ENCODE measurements around the gene SYNGR4. TPM values are rescaled to one million over a fixed set of nuclear protein-coding genes. Genes with fewer than 3 reads are reported as not detected.
A peak's percentile ranks its signal among the peaks of the same experiment; 100 is the strongest.

The SYNGR4 gene
- total RNA-seq, 4 donors from 2014 or later: not detected

DNA sequence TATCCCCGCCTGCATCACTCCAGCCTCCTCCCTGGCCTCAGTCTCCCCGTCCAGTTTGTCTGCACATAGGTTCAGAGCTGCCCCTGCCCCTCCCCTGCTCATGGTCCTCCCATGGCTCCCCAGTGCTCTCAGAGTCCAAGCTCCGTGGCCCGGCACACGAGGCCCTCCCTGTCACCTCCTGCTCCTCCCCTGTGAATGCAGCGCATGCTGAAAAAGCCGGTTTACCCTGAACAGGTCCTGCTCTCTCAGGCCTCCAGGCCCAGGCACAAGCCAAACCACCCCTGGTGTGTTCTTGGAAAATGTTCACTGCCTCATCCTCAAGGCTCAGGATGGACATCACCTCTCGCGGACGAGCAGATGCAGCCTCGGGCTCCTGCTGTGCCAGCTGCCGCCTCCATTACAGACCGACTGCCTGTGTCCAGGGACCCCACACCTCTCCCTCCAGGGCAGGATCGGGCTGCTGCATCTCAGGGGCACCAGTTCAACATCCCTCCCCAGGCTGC, 25.9 kb upstream of the SYNGR4 start:
- TF ChIP-seq, protein P1, sequence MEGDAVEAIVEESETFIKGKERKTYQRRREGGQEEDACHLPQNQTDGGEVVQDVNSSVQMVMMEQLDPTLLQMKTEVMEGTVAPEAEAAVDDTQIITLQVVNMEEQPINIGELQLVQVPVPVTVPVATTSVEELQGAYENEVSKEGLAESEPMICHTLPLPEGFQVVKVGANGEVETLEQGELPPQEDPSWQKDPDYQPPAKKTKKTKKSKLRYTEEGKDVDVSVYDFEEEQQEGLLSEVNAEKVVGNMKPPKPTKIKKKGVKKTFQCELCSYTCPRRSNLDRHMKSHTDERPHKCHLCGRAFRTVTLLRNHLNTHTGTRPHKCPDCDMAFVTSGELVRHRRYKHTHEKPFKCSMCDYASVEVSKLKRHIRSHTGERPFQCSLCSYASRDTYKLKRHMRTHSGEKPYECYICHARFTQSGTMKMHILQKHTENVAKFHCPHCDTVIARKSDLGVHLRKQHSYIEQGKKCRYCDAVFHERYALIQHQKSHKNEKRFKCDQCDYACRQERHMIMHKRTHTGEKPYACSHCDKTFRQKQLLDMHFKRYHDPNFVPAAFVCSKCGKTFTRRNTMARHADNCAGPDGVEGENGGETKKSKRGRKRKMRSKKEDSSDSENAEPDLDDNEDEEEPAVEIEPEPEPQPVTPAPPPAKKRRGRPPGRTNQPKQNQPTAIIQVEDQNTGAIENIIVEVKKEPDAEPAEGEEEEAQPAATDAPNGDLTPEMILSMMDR (IDR thresholded peaks at IDR 0.05): no peak
- TF ChIP-seq POLR2A (IDR thresholded peaks at IDR 0.05): no peak
- intact Hi-C loops (cut with DNase I): no loop called here
- Histone ChIP-seq H3K4me1 (peaks cover 0 to 27% (median 7%) of the 10 kb centered on the region in 3 donors), H3K27ac (no peak overlapping the region), H3K27me3 (no peaks in the 10 kb centered on the region), H3K9me3 (no peaks in the 10 kb centered on the region), H3K36me3 (peaks cover 0 to 11% (median 0%) of the 10 kb centered on the region in 3 donors), H3K4me3 (no peak overlapping the region)
- DNase-seq: no peak
- WGBS, 2 donors: 92 to 100% methylated on average over 6 to 13 of the region's 14 CpGs

DNA sequence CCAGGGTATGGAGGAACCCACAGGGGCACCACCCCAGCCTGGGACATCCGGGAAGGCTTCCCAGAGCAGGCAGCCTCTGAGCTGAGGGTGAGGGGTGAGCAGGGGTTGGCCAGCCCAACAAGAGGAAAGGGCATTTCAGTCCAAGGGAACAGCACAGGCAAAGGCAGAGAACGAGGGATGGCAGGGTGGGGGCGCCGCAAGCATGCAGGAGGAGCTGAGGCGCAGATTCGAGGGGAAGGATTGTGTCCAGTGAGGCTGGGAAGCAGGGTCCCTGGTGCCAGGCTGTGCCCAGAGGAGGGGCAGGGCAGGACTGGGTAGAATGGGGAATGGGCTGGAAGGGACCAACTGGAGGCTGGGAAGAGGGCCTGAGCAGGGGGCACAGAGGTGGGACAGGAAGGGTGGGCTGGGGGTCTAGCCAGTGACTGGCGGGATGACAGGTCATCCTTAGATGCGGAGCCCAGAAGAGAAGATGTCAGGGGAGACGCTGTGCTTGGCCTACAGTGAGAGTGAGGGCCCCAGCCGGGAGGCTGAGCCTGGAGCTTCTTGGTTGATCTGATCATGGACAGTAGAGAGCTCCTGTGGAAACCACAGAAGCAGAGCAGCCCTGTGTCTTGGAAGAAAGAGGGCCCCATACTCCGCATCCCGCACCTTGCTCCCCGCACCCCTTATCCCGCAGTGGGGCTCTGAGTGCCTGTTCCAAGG, 25.2 kb upstream of the SYNGR4 start:
- DNase-seq: no peak
- WGBS, 2 donors: 90 to 93% methylated on average over 12 to 13 of the region's 14 CpGs
- intact Hi-C loops (cut with DNase I): no loop called here

DNA sequence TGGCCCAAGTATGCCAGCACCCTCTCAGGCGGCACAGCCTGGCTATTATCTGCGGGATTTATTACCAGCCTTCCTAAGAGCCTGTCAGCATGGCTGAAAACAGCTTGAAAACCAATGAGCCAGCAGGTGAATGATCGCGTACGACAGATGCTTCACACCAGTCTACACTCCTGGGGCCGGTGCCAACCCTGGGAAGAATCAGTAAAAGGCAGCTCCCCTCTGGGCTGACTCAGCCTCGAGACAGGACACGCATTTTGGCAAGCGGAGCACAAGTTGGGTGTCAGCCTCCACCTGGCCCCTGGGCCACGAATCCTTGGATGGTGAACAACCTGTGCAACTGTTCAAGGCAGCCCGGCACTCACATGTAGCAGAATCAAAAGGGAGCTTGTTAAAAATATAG, 23.2 kb upstream of the SYNGR4 start:
- no peaks in the 10 kb centered on the region for H3K27me3 ChIP-seq
- H3K4me3 ChIP-seq: no peak overlapping the region
- 44 to 66% methylated on average over 5 to 7 of the region's 11 CpGs for WGBS, 2 donors
- H3K9me3 ChIP-seq: no peaks in the 10 kb centered on the region
- H3K27ac ChIP-seq: peak overlapping the region in 1 of 4 donors; percentile 52
- H3K4me1 ChIP-seq: peaks cover 0 to 13% (median 0%) of the 10 kb centered on the region in 3 donors
- TF ChIP-seq, protein P1 (IDR thresholded peaks at IDR 0.05): no peak
- TF ChIP-seq POLR2A (IDR thresholded peaks at IDR 0.05): no peak
- H3K36me3 ChIP-seq: peaks cover 0 to 11% (median 0%) of the 10 kb centered on the region in 3 donors
- intact Hi-C loops (cut with DNase I): no loop called here
- no peak for DNase-seq

More for the DNA sequence above, 25.2 kb upstream of the SYNGR4 start:
- TF ChIP-seq POLR2A (IDR thresholded peaks at IDR 0.05): no peak
- TF ChIP-seq, protein P1 (IDR thresholded peaks at IDR 0.05): no peak
- Histone ChIP-seq H3K36me3 (peaks cover 0 to 11% (median 0%) of the 10 kb centered on the region in 3 donors), H3K9me3 (no peaks in the 10 kb centered on the region), H3K27ac (no peak overlapping the region), H3K4me3 (no peak overlapping the region), H3K4me1 (peaks cover 0 to 21% (median 4%) of the 10 kb centered on the region in 3 donors), H3K27me3 (no peaks in the 10 kb centered on the region)

DNA sequence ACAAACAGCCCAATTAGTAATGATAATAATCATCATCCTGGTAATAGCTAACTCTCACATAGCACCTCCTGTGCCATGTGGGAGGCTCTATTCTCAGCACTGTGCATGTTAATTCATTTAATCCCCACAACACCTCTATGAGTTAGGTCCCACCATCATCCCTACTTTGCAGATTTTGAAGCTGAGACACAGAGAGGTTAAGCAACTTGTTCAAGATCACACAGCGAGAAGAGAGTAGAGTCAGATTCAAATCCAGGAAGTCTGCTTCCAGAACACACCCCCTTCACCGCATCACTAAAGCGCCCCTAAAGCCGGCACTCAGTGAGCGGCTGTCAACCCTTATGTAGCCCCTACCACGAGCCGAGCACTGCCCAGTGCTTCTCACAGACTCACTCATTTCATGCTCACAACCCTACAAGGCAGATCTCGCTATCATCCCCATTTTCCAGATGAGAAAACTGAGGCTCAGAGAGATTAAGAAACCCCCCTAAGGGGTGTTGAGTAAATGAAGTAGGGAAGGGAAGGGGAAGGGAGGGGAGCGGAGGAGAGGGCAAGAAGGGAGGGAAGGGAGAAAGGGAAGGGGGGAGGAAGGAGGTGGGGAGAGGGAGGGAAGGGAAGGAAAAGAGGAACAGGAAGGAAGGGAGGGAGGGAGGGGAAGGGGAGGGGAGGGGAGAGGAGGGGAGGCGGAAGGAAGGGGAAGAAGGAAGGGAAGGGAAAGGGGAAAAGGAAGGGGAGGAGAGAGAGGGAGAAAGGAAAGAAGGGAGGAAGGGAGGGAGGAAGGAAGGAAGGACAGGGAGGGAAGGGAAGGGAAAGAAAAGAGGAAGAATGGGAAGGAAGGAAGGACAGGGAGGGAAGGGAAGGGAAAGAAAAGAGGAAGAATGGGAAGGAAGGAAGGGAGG, 22.4 kb upstream of the SYNGR4 start:
- DNase-seq: no peak
- Histone ChIP-seq H3K9me3 (no peaks in the 10 kb centered on the region), H3K27ac (no peak overlapping the region), H3K4me1 (peaks cover 0 to 13% (median 0%) of the 10 kb centered on the region in 3 donors), H3K27me3 (no peaks in the 10 kb centered on the region), H3K36me3 (peaks cover 0 to 11% (median 0%) of the 10 kb centered on the region in 3 donors), H3K4me3 (no peak overlapping the region)
- WGBS, 2 donors: 80 to 86% methylated on average over 1 to 8 of the region's 10 CpGs
- TF ChIP-seq POLR2A (IDR thresholded peaks at IDR 0.05): no peak
- intact Hi-C loops (cut with DNase I): no loop called here

DNA sequence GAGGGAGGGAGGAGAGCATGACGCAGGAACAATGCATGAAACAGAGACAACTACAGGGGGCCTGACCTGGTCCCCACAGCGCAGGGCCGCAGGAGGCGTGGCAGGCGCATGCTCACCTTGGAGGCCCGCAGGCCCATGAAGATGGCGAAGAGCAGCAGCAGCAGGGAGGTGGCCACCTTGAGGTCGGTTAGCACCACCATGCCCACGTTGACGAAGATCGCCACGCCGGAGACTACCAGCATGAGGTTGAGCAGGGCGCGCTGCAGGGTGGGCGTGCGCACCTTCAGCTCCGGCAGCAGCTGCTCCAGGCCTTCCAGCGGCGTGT, 21.8 kb upstream of the SYNGR4 start:
- H3K9me3 ChIP-seq: no peaks in the 10 kb centered on the region
- 85 to 93% methylated on average over 16 to 18 of the region's 20 CpGs for WGBS, 2 donors
- H3K4me1 ChIP-seq: peaks cover 0 to 13% (median 0%) of the 10 kb centered on the region in 3 donors
- peaks cover 0 to 11% (median 0%) of the 10 kb centered on the region in 3 donors for H3K36me3 ChIP-seq
- intact Hi-C loops (cut with DNase I): no loop called here
- no peak for TF ChIP-seq POLR2A (IDR thresholded peaks at IDR 0.05)
- TF ChIP-seq, protein P1 (IDR thresholded peaks at IDR 0.05): no peak
- H3K4me3 ChIP-seq: no peak overlapping the region
- H3K27me3 ChIP-seq: no peaks in the 10 kb centered on the region
- H3K27ac ChIP-seq: no peak overlapping the region
- DNase-seq: no peak
